Small intestine (tissue), 7 donors: ENCODE measurements around the gene PHACTR2. TPM values are rescaled to one million over a fixed set of nuclear protein-coding genes. Genes with fewer than 3 reads are reported as not detected.

Experiments used
- DNase-seq, 2 donors: peaks; one replicate each; pipeline versions ENCODE4 v3.0.0 to v3.0.0-alpha.2; 2013
- FAIRE-seq: peaks from 2 replicates; lab custom pipeline; 2012; peaks lifted over from hg19 to GRCh38; lab: Jason Lieb, UNC
- H3K27ac ChIP-seq, 3 donors: one replicate each; pipeline ENCODE4 v1.5.1; 2013; ENCODE audit warnings: low read length in 2 of 3, mild to moderate bottlenecking in 2 of 3, control low read depth in 1 of 3, inconsistent platforms in 1 of 3, low read depth in 1 of 3, moderate library complexity in 1 of 3
- H3K27me3 ChIP-seq, 3 donors: one replicate each; pipeline ENCODE4 v1.6.1; 2013; ENCODE audit warnings: low read length in 3 of 3, inconsistent platforms in 1 of 3; ENCODE audit not compliant: control insufficient read depth in 3 of 3, insufficient read depth in 3 of 3
- H3K36me3 ChIP-seq, 3 donors: one replicate each; pipeline ENCODE4 v1.6.1; 2013; ENCODE audit warnings: low read length in 3 of 3, inconsistent platforms in 1 of 3, low read depth in 1 of 3, mild to moderate bottlenecking in 1 of 3, moderate library complexity in 1 of 3; ENCODE audit not compliant: control insufficient read depth in 3 of 3, insufficient read depth in 2 of 3
- H3K4me1 ChIP-seq, 3 donors: one replicate each; pipeline ENCODE4 v1.6.1; 2013; ENCODE audit warnings: low read length in 2 of 3, inconsistent platforms in 1 of 3, low read depth in 1 of 3, mild to moderate bottlenecking in 1 of 3, moderate library complexity in 1 of 3; ENCODE audit not compliant: control insufficient read depth in 3 of 3, insufficient read depth in 2 of 3
- H3K4me3 ChIP-seq, 3 donors: one replicate each; pipeline ENCODE4 v1.5.1; 2013; ENCODE audit warnings: low read length in 3 of 3, control low read depth in 1 of 3, inconsistent platforms in 1 of 3, low read depth in 1 of 3, mild to moderate bottlenecking in 1 of 3, moderate library complexity in 1 of 3
- H3K9me3 ChIP-seq, 2 donors: one replicate each; pipeline ENCODE4 v1.6.1; 2013; ENCODE audit warnings: low read depth in 1 of 2, low read length in 1 of 2; ENCODE audit not compliant: control insufficient read depth in 2 of 2, insufficient read depth in 1 of 2
- WGBS, 3 donors: extraction: QIAGEN DNeasy Blood & Tissue Kit; methylation state at CpG; one replicate each; pipeline ENCODE4 v1.1.7; 2013; 5-methylcytosine and 5-hydroxymethylcytosine counted together
- polyA plus RNA-seq, 4 donors: library from polyadenylated mRNA; stranded (reverse) in 3 of 4; unstranded in 1 of 4; fragments of 200-250 nt in 3 of 4; fragments of 120-200 nt in 1 of 4; gene quantifications; one replicate each; pipeline versions ENCODE4 v1.2.1 to v1.2.3, GENCODE V29; 2013
- donor health status: healthy with polysubstance abuse.
- donor health status: control.
- donor health status: control.
- donor health status: Bipolar disorder and iron deficiency.
- donor health status: healthy.

PHACTR2 gene
- polyA plus RNA-seq, 4 donors, result 6.8 to 26.0 (median 8.6) TPM

DNA sequence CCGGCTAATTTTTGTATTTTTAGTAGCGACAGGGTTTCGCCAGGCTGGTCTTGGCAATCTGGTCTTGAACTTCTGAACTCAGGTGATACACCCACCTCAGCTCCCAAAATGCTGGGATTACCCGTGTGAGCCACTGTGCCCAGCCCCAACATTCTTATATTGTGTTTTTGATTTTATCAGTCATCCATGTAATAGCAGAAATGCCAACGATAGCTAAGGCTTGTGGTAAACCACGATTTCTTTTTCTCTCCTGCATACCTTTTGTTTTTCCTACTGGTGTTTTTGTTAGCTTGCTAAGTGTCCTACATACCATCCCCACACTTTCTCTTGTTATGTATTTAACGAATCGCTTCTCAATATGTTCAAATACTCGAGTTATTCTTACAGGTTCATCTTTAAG is 12.1 kb downstream of the PHACTR2 start:
- Histone ChIP-seq H3K27ac (no peak overlapping the region), H3K4me1 (peaks cover 4 to 8% (median 7%) of the 10 kb centered on the region in 3 donors), H3K36me3 (peaks cover 0 to 3% (median 0%) of the 10 kb centered on the region in 3 donors), H3K9me3 (peaks cover 0 to 11% of the 10 kb centered on the region in 2 donors), H3K4me3 (no peak overlapping the region), H3K27me3 (no peaks in the 10 kb centered on the region)
- DNase-seq, result no peak
- FAIRE-seq, result no peak
- 78 to 87% (median 82%) methylated on average over 9 of the region's 9 CpGs for WGBS, 3 donors

DNA sequence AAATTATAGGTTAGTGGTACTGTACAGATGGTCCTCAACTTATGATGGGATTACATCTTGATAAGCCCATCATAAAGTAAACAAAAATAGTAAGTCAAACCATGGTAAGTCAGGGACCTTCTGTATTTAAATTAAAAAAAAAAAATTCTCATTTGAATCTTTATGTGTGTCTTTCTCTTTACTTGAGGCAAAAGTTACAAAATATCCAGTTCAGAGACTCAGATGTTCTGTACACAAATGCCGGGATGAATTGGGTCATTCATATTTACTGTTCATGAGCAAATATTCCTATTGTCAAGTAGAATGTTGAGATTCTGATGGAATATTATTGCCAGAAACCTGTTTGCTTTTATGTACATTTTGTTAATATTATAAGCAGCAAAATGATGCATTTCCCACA is 13.4 kb downstream of the PHACTR2 start:
- H3K27ac ChIP-seq, result no peak overlapping the region
- FAIRE-seq, result no peak
- WGBS, 3 donors, result 69 to 95% (median 80%) methylated on average over 1 of the region's 1 CpG

DNA sequence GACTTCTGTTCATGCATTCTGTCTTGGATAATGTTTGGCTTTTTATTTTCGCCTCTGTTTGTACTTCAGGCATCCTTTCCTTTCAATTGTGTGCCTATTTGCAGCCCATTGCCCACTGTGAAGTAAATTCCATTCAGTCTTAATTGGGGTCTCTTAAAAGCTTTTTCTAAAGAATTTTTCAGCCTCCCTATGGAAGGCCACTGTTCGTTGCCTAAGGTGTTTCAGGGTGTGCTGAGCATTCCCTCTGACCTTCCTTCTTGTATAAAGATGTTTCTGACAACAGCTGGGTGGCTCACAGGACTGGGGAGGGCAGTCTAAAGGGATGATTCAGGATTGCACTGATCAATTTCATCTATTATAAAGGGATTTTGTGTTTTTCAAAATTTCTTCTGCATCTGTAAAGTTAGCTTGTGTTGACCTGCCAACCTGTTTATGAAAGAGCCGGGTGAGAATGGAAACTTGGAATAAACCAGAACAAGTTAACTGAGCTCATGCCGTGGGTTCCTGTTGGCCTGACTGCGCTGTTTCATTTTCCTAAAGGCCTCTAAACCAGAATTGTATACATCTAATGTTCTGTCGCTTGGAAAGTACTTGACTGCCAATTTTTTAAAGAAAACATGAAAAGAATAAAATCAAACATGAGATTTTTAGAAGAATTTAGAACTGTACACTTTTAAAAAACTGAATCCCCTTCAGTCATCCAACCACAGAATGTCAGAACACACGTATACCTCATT is 14.3 kb downstream of the PHACTR2 start:
- Histone ChIP-seq H3K27me3 (no peaks in the 10 kb centered on the region), H3K36me3 (peaks cover 0 to 3% (median 0%) of the 10 kb centered on the region in 3 donors), H3K4me3 (no peak overlapping the region), H3K27ac (peak overlapping the region in 2 of 3 donors; percentile 11 to 47), H3K9me3 (peaks cover 0 to 11% of the 10 kb centered on the region in 2 donors), H3K4me1 (peaks cover 8 to 16% (median 9%) of the 10 kb centered on the region in 3 donors)
- no peak for FAIRE-seq
- DNase-seq, result no peak
- 63 to 88% (median 80%) methylated on average over 7 of the region's 7 CpGs for WGBS, 3 donors

More for the DNA sequence above, 13.4 kb downstream of the PHACTR2 start:
- Histone ChIP-seq H3K4me3 (no peak overlapping the region), H3K27me3 (no peaks in the 10 kb centered on the region), H3K4me1 (peaks cover 8 to 16% (median 9%) of the 10 kb centered on the region in 3 donors), H3K9me3 (peaks cover 0 to 11% of the 10 kb centered on the region in 2 donors), H3K36me3 (peaks cover 0 to 3% (median 0%) of the 10 kb centered on the region in 3 donors)
- DNase-seq, result no peak

DNA sequence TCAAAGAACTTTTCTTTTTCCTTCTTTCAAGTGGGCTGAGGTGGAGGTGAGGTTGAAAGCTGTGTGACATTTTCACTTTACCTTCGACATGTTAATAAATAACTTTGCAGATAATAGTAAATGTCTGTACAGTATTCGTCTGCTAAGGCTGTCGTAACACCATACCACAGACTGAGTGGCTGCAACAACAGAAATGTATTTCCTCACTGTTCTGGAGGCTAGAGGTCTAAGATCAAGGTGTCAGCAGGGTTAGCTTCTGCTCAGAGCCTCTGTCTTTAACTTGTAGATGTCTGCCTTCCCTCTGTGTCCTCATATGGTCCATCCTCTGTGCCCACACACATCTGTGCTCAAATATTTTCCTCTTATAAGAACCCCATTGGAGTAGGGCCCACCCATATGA is 14.9 kb downstream of the PHACTR2 start:
- WGBS, 3 donors, result 24 to 57% (median 36%) methylated on average over 3 of the region's 3 CpGs
- no peak overlapping the region for H3K4me3 ChIP-seq
- peaks cover 0 to 3% (median 0%) of the 10 kb centered on the region in 3 donors for H3K36me3 ChIP-seq
- H3K9me3 ChIP-seq, result peaks cover 0 to 11% of the 10 kb centered on the region in 2 donors
- H3K27ac ChIP-seq, result peak overlapping the region; percentile 14 to 66 (median 23)
- peak; percentile 55 to 82 for DNase-seq
- no peaks in the 10 kb centered on the region for H3K27me3 ChIP-seq
- FAIRE-seq, result no peak
- peaks cover 7 to 16% (median 8%) of the 10 kb centered on the region in 3 donors for H3K4me1 ChIP-seq

DNA sequence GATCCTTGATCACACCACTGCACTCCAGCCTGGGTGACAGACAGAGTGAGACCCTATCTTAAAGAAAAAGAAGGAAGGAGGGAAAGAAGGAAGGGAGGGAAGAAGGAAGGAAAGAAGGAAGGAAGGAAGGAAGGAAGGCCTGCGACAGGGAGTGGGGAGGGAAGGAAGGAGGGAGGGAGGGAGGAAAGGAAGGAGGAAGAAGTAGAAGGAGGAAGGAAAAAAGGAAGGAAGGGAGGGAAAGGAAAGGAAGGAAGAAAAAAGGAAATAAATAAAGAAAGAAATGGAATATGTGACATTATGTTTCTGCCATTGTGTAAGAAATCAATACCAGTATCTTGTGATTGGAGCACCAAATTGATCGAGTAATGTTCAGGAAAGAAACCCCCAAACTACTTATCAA is 16.2 kb downstream of the PHACTR2 start:
- Histone ChIP-seq H3K4me1 (peaks cover 5 to 16% (median 8%) of the 10 kb centered on the region in 3 donors), H3K9me3 (peaks cover 0 to 9% of the 10 kb centered on the region in 2 donors), H3K4me3 (no peak overlapping the region), H3K27me3 (no peaks in the 10 kb centered on the region), H3K36me3 (peaks cover 0 to under 1% (median 0%) of the 10 kb centered on the region in 3 donors), H3K27ac (no peak overlapping the region)
- FAIRE-seq (no peak), DNase-seq (no peak)
- 90 to 100% (median 91%) methylated on average over 2 of the region's 2 CpGs for WGBS, 3 donors

DNA sequence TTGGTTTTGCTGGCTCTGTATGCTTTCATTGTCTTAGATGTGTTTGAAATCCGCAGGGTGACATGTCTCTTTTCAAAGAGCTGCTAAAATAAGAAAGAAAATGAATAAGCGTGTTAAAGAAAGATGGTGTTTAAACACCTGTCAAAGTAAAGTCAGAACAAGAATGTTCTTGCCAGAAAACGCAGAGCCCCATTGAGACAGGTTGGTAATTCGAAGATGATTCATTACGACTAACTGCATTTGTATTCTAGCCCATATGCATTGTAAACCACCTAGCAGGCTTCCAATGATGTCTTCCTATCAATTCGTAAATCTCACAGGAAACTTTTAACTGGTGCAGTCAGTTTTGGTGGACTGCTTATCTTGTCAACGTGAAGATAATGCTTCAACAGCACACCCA is 16.8 kb downstream of the PHACTR2 start:
- H3K4me3 ChIP-seq, result no peak overlapping the region
- 82 to 89% (median 88%) methylated on average over 7 of the region's 7 CpGs for WGBS, 3 donors
- H3K27me3 ChIP-seq, result no peaks in the 10 kb centered on the region
- H3K27ac ChIP-seq, result no peak overlapping the region
- no peaks in the 10 kb centered on the region for H3K36me3 ChIP-seq
- H3K4me1 ChIP-seq, result peaks cover 5 to 16% (median 8%) of the 10 kb centered on the region in 3 donors
- FAIRE-seq (no peak), DNase-seq (no peak)
- H3K9me3 ChIP-seq, result peaks cover 0 to 9% of the 10 kb centered on the region in 2 donors

DNA sequence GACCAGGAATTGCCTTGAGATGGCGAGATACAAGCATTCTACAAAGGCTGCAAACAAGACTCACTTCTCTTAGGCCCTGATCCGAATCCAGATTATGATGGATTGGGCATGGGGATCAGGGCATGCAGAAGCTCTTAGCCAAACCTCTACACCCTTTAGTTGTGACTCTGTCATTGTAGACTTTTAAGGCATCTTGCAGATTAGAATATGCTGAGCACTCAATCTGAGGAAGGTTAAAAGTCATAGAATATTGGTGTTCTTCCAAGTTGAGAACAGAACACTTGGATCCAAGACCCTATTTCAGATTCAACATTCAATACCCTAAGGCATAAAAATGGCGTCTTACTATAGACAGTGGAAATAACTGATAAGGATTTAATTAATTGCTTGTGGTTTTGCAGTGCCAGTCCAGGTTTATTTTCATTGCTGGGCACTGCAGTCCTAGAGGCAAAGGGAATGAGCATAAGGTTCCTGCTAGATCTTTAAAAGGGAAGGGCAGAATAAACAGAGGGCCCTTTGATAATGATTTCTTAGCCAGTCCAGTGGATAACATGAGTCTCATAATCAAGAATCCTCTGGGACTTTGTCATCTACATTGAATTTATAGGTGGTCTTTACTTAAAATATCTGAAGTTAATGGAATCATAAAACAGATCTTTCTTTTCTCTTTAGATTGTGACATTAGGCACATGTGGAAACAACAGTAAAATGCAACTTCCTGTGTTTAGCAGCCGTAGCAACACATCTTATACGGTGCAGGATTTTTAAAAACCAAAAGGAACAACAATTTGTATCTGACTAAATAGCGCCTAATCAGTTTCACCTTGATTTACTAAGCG is 17.6 kb downstream of the PHACTR2 start:
- 70 to 80% (median 77%) methylated on average over 7 of the region's 7 CpGs for WGBS, 3 donors
- FAIRE-seq, result no peak
- Histone ChIP-seq H3K27me3 (no peaks in the 10 kb centered on the region), H3K9me3 (peaks cover 0 to 9% of the 10 kb centered on the region in 2 donors), H3K4me3 (no peak overlapping the region), H3K27ac (peak overlapping the region in 2 of 3 donors; percentile 13 to 54), H3K4me1 (peaks cover 5 to 16% (median 8%) of the 10 kb centered on the region in 3 donors), H3K36me3 (peaks cover 0 to 2% (median 0%) of the 10 kb centered on the region in 3 donors)
- peak in 1 of 2 donors; percentile 48 for DNase-seq

DNA sequence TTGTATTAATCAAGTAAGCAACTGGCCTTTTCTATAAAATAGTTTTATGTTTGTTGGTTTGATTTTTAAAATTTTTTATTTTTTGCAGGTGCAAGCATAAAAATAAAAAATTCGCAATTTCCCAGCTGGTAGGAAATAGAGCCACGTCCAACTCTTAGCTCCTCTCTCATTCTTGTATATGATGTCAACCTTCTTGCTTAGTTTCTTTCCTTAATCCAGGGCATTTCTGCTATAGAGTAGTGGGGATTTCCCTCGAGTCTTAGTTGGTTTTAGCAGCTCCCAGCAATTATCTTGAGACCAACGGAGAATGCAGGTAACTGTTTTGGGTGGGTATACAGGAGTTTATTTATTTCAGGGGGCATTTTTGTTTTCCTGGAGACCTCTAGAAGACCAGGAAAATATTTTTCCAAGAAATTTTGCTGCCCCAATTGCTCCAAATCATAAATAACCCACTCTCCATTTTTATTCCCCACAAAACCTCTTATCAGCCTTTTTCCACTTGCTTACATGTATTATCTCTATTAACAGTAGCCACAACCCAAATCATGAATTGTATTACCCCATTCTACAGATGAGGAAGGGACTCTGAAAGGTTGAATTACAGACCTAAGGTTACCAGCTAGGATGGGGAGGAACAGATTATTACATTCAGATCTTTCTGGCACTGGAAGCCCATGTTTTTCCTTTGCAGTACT is 18.4 kb downstream of the PHACTR2 start:
- DNase-seq (no peak), FAIRE-seq (no peak)
- Histone ChIP-seq H3K4me1 (peaks cover 5 to 16% (median 5%) of the 10 kb centered on the region in 3 donors), H3K36me3 (peaks cover 0 to 2% (median 0%) of the 10 kb centered on the region in 3 donors), H3K27ac (no peak overlapping the region), H3K4me3 (no peak overlapping the region), H3K9me3 (peaks cover 0 to 9% of the 10 kb centered on the region in 2 donors), H3K27me3 (no peaks in the 10 kb centered on the region)
- 71 to 80% (median 77%) methylated on average over 4 of the region's 4 CpGs for WGBS, 3 donors
